Smooth muscle cell (in vitro differentiated cells): ENCODE results near the gene SH3GL3. TPM values are rescaled to one million over a fixed set of nuclear protein-coding genes. Genes with fewer than 3 reads are reported as not detected.

ENCODE experiments used
- DNase-seq: peaks from one replicate; lab custom pipeline; 2025; ENCODE audit not compliant: unreplicated experiment; lab: John Stamatoyannopoulos, UW
- H2AFZ ChIP-seq: fragments of 200-600 bp; sonication (generic); 2 replicates; pipeline ENCODE4 v1.6.0; 2016; ENCODE audit warnings: antibody characterized with exemption, low read depth, mild to moderate bottlenecking
- H3F3A ChIP-seq: fragments of 200-600 bp; sonication (generic); 2 replicates; pipeline ENCODE4 v1.6.0; 2017; ENCODE audit warnings: antibody characterized with exemption, low read depth
- H3K27ac ChIP-seq: fragments of 200-600 bp; sonication (generic); 2 replicates; pipeline ENCODE4 v1.5.1; 2016; ENCODE audit warnings: low read depth, mild to moderate bottlenecking
- H3K27me3 ChIP-seq: fragments of 200-600 bp; sonication (generic); 2 replicates; pipeline ENCODE4 v1.6.1; 2016; ENCODE audit warnings: low read depth, mild to moderate bottlenecking
- H3K36me3 ChIP-seq: fragments of 200-600 bp; sonication (generic); 2 replicates; pipeline ENCODE4 v1.5.1; 2016; ENCODE audit warnings: low read depth
- H3K4me1 ChIP-seq: fragments of 200-600 bp; sonication (generic); 2 replicates; pipeline ENCODE4 v1.5.1; 2016; ENCODE audit warnings: low read depth
- H3K4me2 ChIP-seq: fragments of 200-600 bp; sonication (generic); 2 replicates; pipeline ENCODE4 v1.6.0; 2016; ENCODE audit warnings: mild to moderate bottlenecking
- H3K4me3 ChIP-seq: fragments of 200-600 bp; sonication (generic); 2 replicates; pipeline ENCODE4 v1.5.1; 2016; ENCODE audit warnings: mild to moderate bottlenecking
- H3K79me2 ChIP-seq: fragments of 200-600 bp; sonication (generic); 2 replicates; pipeline ENCODE4 v1.6.0; 2016; ENCODE audit warnings: low read depth, mild to moderate bottlenecking
- H3K9ac ChIP-seq: fragments of 200-600 bp; sonication (generic); 2 replicates; pipeline ENCODE4 v1.6.0; 2016; ENCODE audit warnings: low read depth
- H3K9me3 ChIP-seq: fragments of 200-600 bp; sonication (generic); replicated peaks from 2 replicates; pipeline ENCODE4 v1.5.1; 2016; ENCODE audit warnings: low read depth
- H4K20me1 ChIP-seq: fragments of 200-600 bp; sonication (generic); 2 replicates; pipeline ENCODE4 v1.6.0; 2016; ENCODE audit warnings: low read depth
- WGBS: methylation state at CpG from one replicate; pipeline ENCODE4 v1.1.7; 2016; ENCODE audit warnings: low lambda C conversion rate; 5-methylcytosine and 5-hydroxymethylcytosine counted together
- polyA plus RNA-seq: library from polyadenylated mRNA; unstranded; fragments of >200 nt; fragmentation: Nextera tagmentation; extraction: Ambion mirVana; gene quantifications from 2 replicates; pipeline ENCODE4 v1.2.1, GENCODE V29; 2016
- total RNA-seq: library from RNA; depleted of rRNA; stranded (reverse); fragments of >200 nt; gene quantifications from 2 replicates; pipeline ENCODE4 v1.2.3, GENCODE V29; 2014
- TF ChIP-seq, protein P1 (sequence below): fragments of 200-600 bp; sonication (generic); IDR thresholded peaks from 2 replicates; pipeline ENCODE4 v1.5.1; 2017; ENCODE audit warnings: borderline replicate concordance, mild to moderate bottlenecking, antibody characterized with exemption; ENCODE audit not compliant: insufficient read depth, poor library complexity, severe bottlenecking

The SH3GL3 gene
- total and polyA plus RNA-seq, 2 experiments from 2014 or later: 0.50 to 2.2 TPM

DNA sequence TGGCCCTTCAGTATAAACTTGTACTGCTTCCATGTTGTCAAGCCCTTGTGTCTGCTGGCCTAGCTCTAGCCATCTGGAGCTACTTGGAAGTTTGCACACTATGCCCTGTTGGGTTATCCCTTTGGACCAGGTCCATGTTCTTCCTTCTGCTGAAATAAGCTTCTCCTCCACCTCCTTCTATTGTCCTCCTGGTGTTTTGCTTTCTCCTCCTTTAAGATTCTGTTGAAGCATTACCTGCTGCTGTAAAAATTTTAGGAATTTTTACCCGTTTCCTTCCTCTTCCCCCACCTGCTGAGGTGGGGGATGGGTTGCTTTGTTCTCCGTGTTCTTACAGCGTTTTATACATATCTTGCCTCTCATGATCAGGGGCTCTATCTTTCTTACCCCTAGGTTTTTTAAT, 51.7 kb downstream of the SH3GL3 start:
- Histone ChIP-seq H3K27me3 (no peaks in the 10 kb centered on the region), H4K20me1 (no peaks in the 10 kb centered on the region), H2AFZ (no peak overlapping the region), H3K27ac (no peak overlapping the region), H3K4me1 (no peaks in the 10 kb centered on the region), H3K36me3 (no peaks in the 10 kb centered on the region), H3K9me3 (no peaks in the 10 kb centered on the region), H3K4me2 (no peak overlapping the region), H3F3A (no peaks in the 10 kb centered on the region), H3K79me2 (no peaks in the 10 kb centered on the region), H3K9ac (no peak overlapping the region), H3K4me3 (no peak overlapping the region)
- no peak for DNase-seq
- TF ChIP-seq, protein P1, sequence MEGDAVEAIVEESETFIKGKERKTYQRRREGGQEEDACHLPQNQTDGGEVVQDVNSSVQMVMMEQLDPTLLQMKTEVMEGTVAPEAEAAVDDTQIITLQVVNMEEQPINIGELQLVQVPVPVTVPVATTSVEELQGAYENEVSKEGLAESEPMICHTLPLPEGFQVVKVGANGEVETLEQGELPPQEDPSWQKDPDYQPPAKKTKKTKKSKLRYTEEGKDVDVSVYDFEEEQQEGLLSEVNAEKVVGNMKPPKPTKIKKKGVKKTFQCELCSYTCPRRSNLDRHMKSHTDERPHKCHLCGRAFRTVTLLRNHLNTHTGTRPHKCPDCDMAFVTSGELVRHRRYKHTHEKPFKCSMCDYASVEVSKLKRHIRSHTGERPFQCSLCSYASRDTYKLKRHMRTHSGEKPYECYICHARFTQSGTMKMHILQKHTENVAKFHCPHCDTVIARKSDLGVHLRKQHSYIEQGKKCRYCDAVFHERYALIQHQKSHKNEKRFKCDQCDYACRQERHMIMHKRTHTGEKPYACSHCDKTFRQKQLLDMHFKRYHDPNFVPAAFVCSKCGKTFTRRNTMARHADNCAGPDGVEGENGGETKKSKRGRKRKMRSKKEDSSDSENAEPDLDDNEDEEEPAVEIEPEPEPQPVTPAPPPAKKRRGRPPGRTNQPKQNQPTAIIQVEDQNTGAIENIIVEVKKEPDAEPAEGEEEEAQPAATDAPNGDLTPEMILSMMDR: no peak
- WGBS: 47% methylated on average over 3 of the region's 3 CpGs

DNA sequence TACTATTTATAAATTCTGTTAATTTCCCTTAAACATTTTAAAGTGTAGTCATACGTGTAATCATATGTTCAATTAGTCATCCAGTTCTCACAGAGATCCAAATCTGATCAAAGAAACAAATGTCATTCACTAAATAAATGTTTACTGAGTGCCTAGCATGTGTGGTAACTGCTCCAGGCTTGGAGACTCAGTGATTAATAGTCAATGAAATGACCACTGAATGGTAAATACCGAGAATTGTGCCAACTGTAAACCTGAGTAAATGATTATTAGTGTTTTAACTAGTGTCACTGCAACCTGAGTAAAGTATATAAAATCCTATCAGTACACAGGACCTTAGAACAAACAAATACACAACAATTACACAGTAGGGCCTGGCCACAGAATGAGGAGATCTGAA, 52.3 kb downstream of the SH3GL3 start:
- TF ChIP-seq, protein P1: no peak
- Histone ChIP-seq H3K9ac (no peak overlapping the region), H3F3A (no peaks in the 10 kb centered on the region), H3K27me3 (no peaks in the 10 kb centered on the region), H3K27ac (no peak overlapping the region), H3K36me3 (no peaks in the 10 kb centered on the region), H3K79me2 (no peaks in the 10 kb centered on the region), H2AFZ (no peak overlapping the region), H4K20me1 (no peaks in the 10 kb centered on the region), H3K4me2 (no peak overlapping the region), H3K9me3 (no peaks in the 10 kb centered on the region), H3K4me1 (no peaks in the 10 kb centered on the region), H3K4me3 (no peak overlapping the region)
- WGBS: 85% methylated on average over 2 of the region's 2 CpGs
- no peak for DNase-seq

DNA sequence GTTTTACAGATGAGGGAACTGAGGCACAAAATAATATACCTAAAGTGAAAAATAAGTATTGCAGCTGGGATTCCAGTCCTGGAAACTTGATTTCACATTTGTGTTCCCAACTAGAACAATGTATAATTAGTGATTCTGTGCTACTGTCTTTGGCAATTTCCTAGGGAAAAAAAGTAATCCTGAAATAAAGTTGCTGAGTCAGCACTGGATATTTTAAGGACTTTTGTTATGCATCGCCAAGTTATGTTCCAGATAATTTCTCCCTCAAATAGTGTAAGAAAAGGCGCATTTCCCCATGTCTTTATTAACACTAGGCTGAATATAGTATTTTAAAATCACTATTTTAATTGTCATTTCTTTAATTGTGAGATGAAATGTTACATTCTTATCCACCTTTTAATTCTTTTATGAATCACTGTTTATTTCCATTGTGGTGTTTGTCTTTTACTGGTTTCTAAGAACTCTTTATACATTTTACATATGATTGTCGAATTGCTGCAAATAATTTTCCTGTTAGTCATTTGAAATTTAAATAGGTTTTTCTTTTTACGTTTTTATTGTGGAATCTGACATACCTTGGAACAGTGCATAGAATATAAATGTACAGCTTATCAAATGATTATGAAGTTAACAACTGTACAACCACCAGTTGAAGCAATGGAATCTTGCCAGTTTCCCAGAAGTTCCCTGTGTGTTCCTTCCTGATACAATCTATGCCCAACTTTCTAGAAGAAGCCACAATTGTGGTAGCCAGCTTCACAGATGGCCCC, 56.6 kb downstream of the SH3GL3 start:
- Histone ChIP-seq H2AFZ (no peak overlapping the region), H3K9ac (no peak overlapping the region), H3K4me2 (no peak overlapping the region), H3K27me3 (no peaks in the 10 kb centered on the region), H3F3A (no peaks in the 10 kb centered on the region), H3K27ac (no peak overlapping the region), H3K36me3 (no peaks in the 10 kb centered on the region), H3K4me3 (no peak overlapping the region), H3K9me3 (no peaks in the 10 kb centered on the region), H3K79me2 (no peaks in the 10 kb centered on the region), H3K4me1 (no peaks in the 10 kb centered on the region), H4K20me1 (no peaks in the 10 kb centered on the region)
- no peak for DNase-seq
- TF ChIP-seq, protein P1: no peak
- WGBS: 93% methylated on average over 4 of the region's 4 CpGs

DNA sequence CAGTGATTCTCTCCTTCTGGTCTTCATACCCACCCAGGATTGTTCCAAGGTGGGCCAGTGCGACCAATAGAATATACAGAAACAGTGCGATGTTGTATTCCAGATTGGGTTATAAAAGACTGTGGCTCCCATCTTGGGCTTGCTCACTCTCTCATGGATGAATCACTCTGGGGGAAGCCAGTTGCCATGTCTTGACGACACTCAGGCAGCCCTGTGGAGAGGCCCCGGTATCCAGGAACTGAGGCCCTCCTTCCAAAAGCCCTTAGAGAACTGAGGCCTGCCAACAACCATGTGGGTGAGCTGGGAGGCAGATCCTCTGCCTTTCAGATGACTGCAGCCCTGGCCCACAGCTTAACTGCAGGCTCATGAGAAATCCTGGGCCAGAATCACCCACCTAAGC, 57.2 kb downstream of the SH3GL3 start:
- H4K20me1 ChIP-seq: no peaks in the 10 kb centered on the region

More for the DNA sequence above, 57.2 kb downstream of the SH3GL3 start:
- no peaks in the 10 kb centered on the region for H3K27me3 ChIP-seq
- H3K4me1 ChIP-seq: no peaks in the 10 kb centered on the region
- no peak for DNase-seq
- no peaks in the 10 kb centered on the region for H3K9me3 ChIP-seq
- no peaks in the 10 kb centered on the region for H3K79me2 ChIP-seq
- H3K4me2 ChIP-seq: no peak overlapping the region
- no peak overlapping the region for H3K9ac ChIP-seq
- no peak overlapping the region for H3K27ac ChIP-seq
- no peaks in the 10 kb centered on the region for H3K36me3 ChIP-seq
- TF ChIP-seq, protein P1: no peak
- WGBS: 65% methylated on average over 4 of the region's 4 CpGs
- H2AFZ ChIP-seq: no peak overlapping the region
- H3K4me3 ChIP-seq: no peak overlapping the region
- H3F3A ChIP-seq: no peaks in the 10 kb centered on the region
